Karpas-422 (cell line): Measurements from ENCODE around the gene SPACDR. TPM values are rescaled to one million over a fixed set of nuclear protein-coding genes. Genes with fewer than 3 reads are reported as not detected.

ENCODE experiments used
- DNase-seq: peaks from one replicate; pipeline ENCODE4 v3.0.0-alpha.2; 2015
- H2AFZ ChIP-seq: fragments of 200-600 bp; sonication (generic); 2 replicates; pipeline ENCODE4 v1.6.1; 2014; ENCODE audit warnings: antibody characterized with exemption, low read length, mixed read lengths
- H3K27ac ChIP-seq: fragments of 200-600 bp; sonication (generic); 2 replicates; pipeline ENCODE4 v1.5.1; 2014; ENCODE audit warnings: mild to moderate bottlenecking, low read length, moderate library complexity
- H3K27me3 ChIP-seq: fragments of 200-600 bp; sonication (generic); 2 replicates; pipeline ENCODE4 v1.6.1; 2014; ENCODE audit warnings: low read length, mixed read lengths
- H3K36me3 ChIP-seq: fragments of 200-600 bp; sonication (generic); 2 replicates; pipeline ENCODE4 v1.6.1; 2014; ENCODE audit warnings: low read length, mixed read lengths; ENCODE audit not compliant: insufficient read depth
- H3K4me1 ChIP-seq: fragments of 200-600 bp; sonication (generic); 2 replicates; pipeline ENCODE4 v1.6.1; 2014; ENCODE audit warnings: mild to moderate bottlenecking, low read length, mixed read lengths
- H3K4me2 ChIP-seq: fragments of 200-600 bp; sonication (generic); 2 replicates; pipeline ENCODE4 v1.6.1; 2014; ENCODE audit warnings: low read length, low read depth, mild to moderate bottlenecking; ENCODE audit not compliant: poor library complexity, severe bottlenecking
- H3K4me3 ChIP-seq: fragments of 200-600 bp; sonication (generic); 2 replicates; pipeline ENCODE4 v1.5.1; 2014; ENCODE audit warnings: mild to moderate bottlenecking, antibody characterized with exemption, low read length, mixed read lengths
- H3K79me2 ChIP-seq: fragments of 200-600 bp; sonication (generic); 2 replicates; pipeline ENCODE4 v1.6.1; 2014; ENCODE audit warnings: mild to moderate bottlenecking, low read length, mixed read lengths
- H3K9ac ChIP-seq: fragments of 200-600 bp; sonication (generic); 2 replicates; pipeline ENCODE4 v1.6.0; 2014; ENCODE audit warnings: low read length
- H3K9me2 ChIP-seq: fragments of 200-600 bp; sonication (generic), shearing (Covaris generic); replicated peaks from 2 replicates; pipeline ENCODE4 v1.6.0; 2014; ENCODE audit warnings: mild to moderate bottlenecking, low read length, moderate library complexity; ENCODE audit not compliant: insufficient read depth
- H3K9me3 ChIP-seq: fragments of 300-700, 200-600 bp; sonication (generic); 2 replicates; pipeline ENCODE4 v1.6.1; 2014; ENCODE audit warnings: low read length, mixed read lengths
- H4K20me1 ChIP-seq: fragments of 200-600 bp; sonication (generic); 2 replicates; pipeline ENCODE4 v1.6.1; 2014; ENCODE audit warnings: mild to moderate bottlenecking, antibody characterized with exemption, low read length, low read depth; ENCODE audit not compliant: insufficient read depth
- total RNA-seq: library from RNA; depleted of rRNA; stranded (reverse); fragments of >200 nt; shearing (Covaris generic); gene quantifications from 2 replicates; pipeline ENCODE4 v1.2.3, GENCODE V29; 2014; ENCODE audit warnings: low replicate concordance

The SPACDR gene
- total RNA-seq, 1 experiment from 2014 or later = 1.5 TPM

DNA sequence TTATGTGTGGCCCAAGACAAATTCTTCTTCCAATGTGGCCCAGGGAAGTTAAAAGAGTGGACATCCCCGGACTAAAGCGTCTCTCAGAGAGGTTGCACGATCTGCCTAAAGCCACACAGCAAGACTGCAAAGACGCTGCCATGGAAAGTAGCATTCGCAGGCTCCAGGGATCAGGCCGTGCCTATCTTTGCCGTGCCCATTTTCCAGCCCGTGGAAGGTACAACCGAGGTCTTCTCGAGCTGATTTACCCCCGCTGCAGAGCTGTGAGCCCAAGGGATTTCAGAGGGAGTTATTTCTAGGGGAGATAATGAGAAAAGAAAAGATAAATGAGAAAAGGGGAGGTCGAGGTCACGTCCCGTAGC, 18.6 kb upstream of the SPACDR start:
- Histone ChIP-seq H3K4me3 (peak overlapping the region; percentile 66), H3K9me2 (no peaks in the 10 kb centered on the region), H3K9me3 (no peaks in the 10 kb centered on the region), H3K27me3 (no peaks in the 10 kb centered on the region), H3K36me3 (no peaks in the 10 kb centered on the region), H4K20me1 (no peaks in the 10 kb centered on the region), H2AFZ (no peak overlapping the region), H3K4me2 (peak overlapping the region; percentile 72), H3K79me2 (peaks cover 12% of the 10 kb centered on the region), H3K9ac (peak overlapping the region; percentile 61; the same call in 1 of the 2 replicates), H3K27ac (no peak overlapping the region), H3K4me1 (peaks cover 14% of the 10 kb centered on the region)
- DNase-seq = no peak

DNA sequence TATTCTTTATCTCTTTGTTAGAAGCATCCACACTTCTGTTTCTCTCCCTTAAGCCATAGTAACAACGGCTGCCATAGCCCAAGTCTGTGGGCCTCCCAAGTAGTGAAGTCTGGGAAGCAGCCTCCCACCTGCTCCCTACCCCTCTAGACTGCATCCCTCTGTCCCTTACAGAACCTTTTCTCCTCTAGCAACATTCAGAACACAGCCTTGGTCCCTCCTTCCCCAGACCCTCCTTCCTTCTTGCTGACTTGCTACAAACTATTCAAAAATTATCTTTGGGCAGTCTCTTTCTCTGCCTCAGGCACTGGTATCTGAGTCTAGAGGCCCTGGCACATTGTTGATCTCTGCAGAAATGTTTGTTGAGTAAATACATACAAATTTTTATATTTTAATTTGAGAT, 17.4 kb upstream of the SPACDR start:
- Histone ChIP-seq H4K20me1 (no peaks in the 10 kb centered on the region), H3K9me3 (no peaks in the 10 kb centered on the region), H3K4me2 (no peak overlapping the region), H2AFZ (no peak overlapping the region), H3K27me3 (no peaks in the 10 kb centered on the region), H3K36me3 (no peaks in the 10 kb centered on the region), H3K9me2 (no peaks in the 10 kb centered on the region), H3K4me1 (peaks cover 26% of the 10 kb centered on the region), H3K27ac (no peak overlapping the region), H3K79me2 (peaks cover 24% of the 10 kb centered on the region), H3K4me3 (no peak overlapping the region), H3K9ac (no peak overlapping the region)
- no peak for DNase-seq

DNA sequence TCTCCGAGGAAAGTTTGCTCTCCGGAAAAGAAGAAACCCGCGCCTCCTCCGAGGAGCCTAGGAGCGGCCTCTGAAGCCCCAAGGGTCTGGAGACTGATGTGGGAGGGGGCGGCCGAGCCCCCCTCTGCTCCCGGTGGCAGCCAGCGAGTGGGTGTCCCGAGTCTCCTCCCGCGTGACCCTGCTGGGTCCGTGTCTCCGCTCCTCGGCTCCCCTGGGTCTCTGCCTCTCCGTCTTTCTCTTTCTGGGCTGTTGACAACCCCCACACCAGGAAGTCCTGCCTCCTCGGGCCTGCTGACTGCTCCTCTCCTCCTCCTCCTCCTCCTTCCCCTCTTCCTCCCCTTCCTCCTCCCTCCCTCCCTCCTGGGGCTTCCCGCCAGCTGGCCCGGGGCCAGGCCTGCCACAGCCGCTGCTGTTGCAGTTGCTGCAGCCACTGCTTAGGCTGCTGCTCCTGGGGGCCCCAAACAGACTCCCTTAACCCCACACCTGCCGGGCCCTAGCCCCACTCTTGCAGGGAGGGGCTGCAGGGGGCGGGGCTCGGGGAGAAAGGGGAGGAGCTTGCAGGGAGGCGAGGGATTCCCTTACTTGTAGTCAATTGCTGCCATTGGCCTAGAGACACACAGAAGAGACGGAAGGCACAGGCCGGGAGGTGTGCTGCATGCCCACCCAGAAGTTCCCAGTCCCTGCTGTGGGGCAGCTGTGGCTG, 15.0 kb upstream of the SPACDR start, which contains the start of gene TSC22D4:
TSC22D4 (minus strand) TSS at position 257 of the 703 bp plus-strand sequence. CDS start 1,176 bp downstream, outside the sequence.
- Histone ChIP-seq H3K9me3 (no peaks in the 10 kb centered on the region), H3K4me2 (peak within 1 kb of the TSS; percentile 92), H3K27ac (peak within 1 kb of the TSS; percentile 79), H3K4me3 (peak within 1 kb of the TSS; percentile 86), H4K20me1 (no peaks in the 10 kb centered on the region), H2AFZ (peak within 1 kb of the TSS; percentile 54; the same call in 1 of the 2 replicates), H3K36me3 (no peaks in the 10 kb centered on the region), H3K9ac (peak within 1 kb of the TSS; percentile 98), H3K27me3 (no peaks in the 10 kb centered on the region), H3K4me1 (peaks cover 41% of the 10 kb centered on the region), H3K79me2 (peaks cover 37% of the 10 kb centered on the region), H3K9me2 (no peaks in the 10 kb centered on the region)
- DNase-seq = peak; percentile 94

DNA sequence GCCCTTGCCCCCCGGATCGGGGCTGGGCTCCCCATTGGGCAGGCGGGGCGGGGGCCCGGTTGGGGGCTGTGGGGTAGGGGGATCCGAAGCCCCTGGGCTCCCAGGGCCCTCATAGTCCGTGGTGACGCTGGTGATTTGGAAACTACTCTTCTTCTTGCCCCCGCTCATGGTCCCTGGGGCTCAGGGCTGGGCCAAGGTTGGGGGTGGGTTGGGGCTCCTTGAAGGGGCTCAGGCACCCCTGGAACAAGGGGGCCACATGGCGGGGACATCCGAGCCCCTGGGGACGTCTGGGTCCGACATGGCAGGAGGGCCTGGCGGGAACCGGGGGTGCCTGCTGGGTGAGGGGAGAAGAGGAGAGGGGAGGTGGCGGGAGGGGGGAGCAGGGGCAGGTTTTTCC, 13.8 kb upstream of the SPACDR start:
- Histone ChIP-seq H3K4me1 (peaks cover 41% of the 10 kb centered on the region), H3K27me3 (no peaks in the 10 kb centered on the region), H3K9me2 (no peaks in the 10 kb centered on the region), H3K27ac (peak overlapping the region; percentile 79), H2AFZ (no peak overlapping the region), H3K9me3 (no peaks in the 10 kb centered on the region), H3K79me2 (peaks cover 37% of the 10 kb centered on the region), H3K36me3 (peaks cover 4% of the 10 kb centered on the region; the same call in 1 of the 2 replicates), H3K9ac (peak overlapping the region; percentile 98), H3K4me3 (peak overlapping the region; percentile 86), H4K20me1 (no peaks in the 10 kb centered on the region), H3K4me2 (peak overlapping the region; percentile 92)
- peak; percentile 47 for DNase-seq

DNA sequence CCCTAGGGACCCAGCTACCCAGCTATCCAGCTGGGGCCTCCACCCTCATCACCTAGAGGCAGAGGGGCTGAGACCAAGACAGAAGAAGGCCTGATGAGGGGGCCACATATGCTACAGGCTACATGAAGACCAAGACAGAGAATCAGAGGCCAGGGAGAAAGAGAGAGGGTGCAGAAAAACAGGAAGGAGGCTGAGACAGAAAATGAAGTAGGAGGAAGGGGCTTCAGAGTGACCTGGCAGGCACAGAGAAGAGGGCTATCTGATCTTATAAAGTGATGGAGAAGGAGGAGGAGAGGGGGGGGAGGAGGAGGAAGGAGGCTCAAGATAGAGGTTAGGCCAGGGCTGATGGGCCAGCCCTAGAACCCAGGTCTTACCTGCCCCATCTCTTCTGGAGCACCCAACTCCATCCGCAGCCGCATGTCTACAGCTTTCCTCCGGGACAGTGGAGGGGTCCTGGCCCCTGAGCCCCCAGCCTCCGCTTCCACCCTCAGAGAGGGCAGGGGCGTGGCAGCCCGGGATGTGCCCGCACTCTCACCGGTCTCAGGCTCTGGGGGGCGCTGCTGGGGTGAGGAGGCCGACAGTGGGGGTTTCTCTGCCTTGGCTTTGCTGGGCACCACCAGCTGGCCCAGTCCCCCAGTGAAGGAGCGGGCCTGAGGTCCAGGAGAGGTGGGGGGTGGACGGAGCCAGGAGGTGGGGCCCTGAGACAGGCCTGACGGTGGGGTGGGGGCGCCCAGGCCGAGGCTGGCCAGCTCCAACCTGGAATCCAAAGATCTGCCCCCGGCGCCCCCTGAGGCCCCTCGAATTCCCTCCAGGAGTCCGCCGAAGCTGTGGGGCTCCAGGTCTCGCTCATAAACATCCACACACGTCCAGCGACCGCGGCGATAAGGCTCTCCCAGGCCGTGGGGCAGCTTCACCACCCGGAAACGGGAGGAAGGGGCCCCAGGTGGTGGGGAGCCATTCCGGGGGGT, 13.1 kb upstream of the SPACDR start:
- H3K79me2 ChIP-seq = peaks cover 37% of the 10 kb centered on the region
- DNase-seq = peak; percentile 78
- peaks cover 37% of the 10 kb centered on the region for H3K4me1 ChIP-seq

DNA sequence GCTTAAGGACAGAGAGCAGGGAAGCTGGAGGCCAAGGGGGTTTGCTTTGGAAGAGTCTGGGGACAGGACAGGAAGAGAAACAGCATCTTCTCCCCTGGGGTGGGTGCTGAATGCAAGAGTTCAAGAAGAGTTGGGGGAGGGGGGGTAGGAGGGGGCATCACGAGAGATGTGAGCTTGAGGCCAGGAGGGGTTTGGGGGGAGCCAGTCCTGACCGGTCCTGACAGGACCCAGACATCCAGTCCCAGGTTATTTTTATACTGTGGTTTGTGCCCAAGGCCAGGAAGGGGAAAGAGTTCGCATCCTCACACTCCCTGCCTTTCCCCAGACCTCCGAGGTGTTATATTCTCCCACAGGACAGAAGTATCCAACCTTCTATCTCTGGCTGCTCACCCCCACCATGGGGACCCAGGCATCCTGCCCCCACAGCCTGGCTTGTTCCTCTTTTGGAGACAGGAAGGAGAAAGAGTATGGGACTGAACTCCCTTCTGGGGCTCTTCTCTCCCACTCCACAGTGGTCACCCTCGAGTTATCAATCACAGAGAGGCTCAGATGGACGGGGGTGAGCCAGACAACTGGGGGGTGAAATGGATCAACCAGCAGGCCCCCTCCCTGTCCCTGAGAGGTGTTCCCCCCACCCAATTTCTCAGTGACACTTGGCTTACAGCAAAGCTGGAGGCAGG, 12.2 kb upstream of the SPACDR start:
- Histone ChIP-seq H3K9me3 (no peaks in the 10 kb centered on the region), H3K79me2 (peaks cover 37% of the 10 kb centered on the region), H2AFZ (no peak overlapping the region), H4K20me1 (no peaks in the 10 kb centered on the region), H3K9me2 (no peaks in the 10 kb centered on the region), H3K36me3 (peaks cover 7% of the 10 kb centered on the region; the same call in 1 of the 2 replicates), H3K9ac (peak overlapping the region; percentile 98), H3K4me1 (peaks cover 37% of the 10 kb centered on the region), H3K27me3 (no peaks in the 10 kb centered on the region), H3K4me3 (peak overlapping the region; percentile 86), H3K27ac (peak overlapping the region; percentile 79), H3K4me2 (peak overlapping the region; percentile 92)
- DNase-seq = peak; percentile 57

More for the DNA sequence above, 13.1 kb upstream of the SPACDR start:
- H3K9ac ChIP-seq = peak overlapping the region; percentile 98
- no peaks in the 10 kb centered on the region for H3K9me2 ChIP-seq
- H4K20me1 ChIP-seq = no peaks in the 10 kb centered on the region
- H3K27ac ChIP-seq = peak overlapping the region; percentile 79
- H3K9me3 ChIP-seq = no peaks in the 10 kb centered on the region
- H3K4me2 ChIP-seq = peak overlapping the region; percentile 92
- H3K36me3 ChIP-seq = peaks cover 7% of the 10 kb centered on the region; the same call in 1 of the 2 replicates
- no peak overlapping the region for H2AFZ ChIP-seq
- peak overlapping the region; percentile 86 for H3K4me3 ChIP-seq
- no peaks in the 10 kb centered on the region for H3K27me3 ChIP-seq

DNA sequence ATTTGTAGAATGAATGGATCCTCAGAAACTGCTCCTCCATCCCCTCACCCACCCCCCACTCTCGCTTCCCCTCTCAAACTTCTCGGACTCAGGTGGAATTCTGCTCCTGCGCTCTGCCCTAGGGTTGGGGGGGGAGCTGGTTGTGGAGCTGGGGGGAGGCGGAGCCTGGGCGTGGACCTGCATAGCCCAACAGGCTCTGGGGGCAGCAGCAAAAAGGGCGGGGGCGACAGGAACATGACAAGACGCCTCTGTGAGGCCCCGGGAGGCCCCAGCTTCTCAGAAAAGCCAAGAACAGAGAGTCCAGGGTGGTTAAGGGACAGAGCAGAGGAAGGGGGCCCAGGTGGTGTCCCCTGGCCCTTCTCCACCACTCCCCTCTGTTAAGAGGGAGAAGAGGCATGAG, 11.5 kb upstream of the SPACDR start:
- H3K4me1 ChIP-seq = peaks cover 37% of the 10 kb centered on the region
- peak overlapping the region; percentile 92 for H3K4me2 ChIP-seq
- peaks cover 37% of the 10 kb centered on the region for H3K79me2 ChIP-seq
- H3K4me3 ChIP-seq = peak overlapping the region; percentile 86
- peaks cover 7% of the 10 kb centered on the region; the same call in 1 of the 2 replicates for H3K36me3 ChIP-seq
- no peak for DNase-seq
- H4K20me1 ChIP-seq = no peaks in the 10 kb centered on the region
- H3K27ac ChIP-seq = peak overlapping the region; percentile 79
- no peaks in the 10 kb centered on the region for H3K9me3 ChIP-seq
- no peaks in the 10 kb centered on the region for H3K9me2 ChIP-seq
- H2AFZ ChIP-seq = no peak overlapping the region
- no peaks in the 10 kb centered on the region for H3K27me3 ChIP-seq
- peak overlapping the region; percentile 98 for H3K9ac ChIP-seq
